Astrocyte of the hippocampus (primary cell): ENCODE data around the gene RRP15.

Experiments used
- DNase-seq: peaks from one replicate; pipeline ENCODE4 v3.0.0; 2011; ENCODE audit warnings: low read depth, low spot score

The RRP15 gene

DNA sequence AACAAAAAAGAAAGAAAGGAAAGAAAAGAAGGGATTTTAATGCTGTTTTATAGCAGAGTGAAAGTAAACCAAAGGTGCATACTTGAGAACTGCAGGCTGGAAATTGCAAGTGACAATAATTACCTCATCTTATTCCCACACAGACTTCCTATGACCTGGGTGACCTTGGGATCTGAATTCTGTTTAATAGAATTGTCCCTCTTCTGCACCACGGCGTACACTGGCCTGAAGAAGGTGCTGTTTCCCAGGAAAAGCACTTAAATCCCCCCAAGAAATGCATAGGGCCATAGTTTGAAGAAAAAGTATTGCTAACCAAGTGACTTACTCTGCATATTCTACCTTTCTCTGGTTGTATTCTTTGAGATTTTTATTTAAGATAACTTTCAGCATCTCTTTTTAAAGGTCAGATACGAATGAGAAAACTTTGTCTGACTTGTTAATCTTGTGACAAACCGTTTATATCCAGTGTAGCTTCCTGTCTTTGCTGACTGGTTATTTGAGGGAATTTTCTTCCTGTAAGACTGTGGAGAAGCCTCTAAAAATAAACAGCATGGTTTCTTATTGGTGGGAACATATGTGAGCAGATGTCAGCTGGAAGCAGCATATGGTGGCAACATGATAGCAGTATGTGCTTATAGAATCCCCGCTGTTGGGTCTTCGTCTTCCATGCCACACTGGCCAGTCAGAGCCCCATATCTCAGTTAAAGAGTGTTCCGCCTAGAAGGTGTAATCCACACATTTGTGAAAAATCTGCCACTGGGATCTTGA lies 76.4 kb downstream of the RRP15 start:
- DNase-seq: peak; percentile 51

DNA sequence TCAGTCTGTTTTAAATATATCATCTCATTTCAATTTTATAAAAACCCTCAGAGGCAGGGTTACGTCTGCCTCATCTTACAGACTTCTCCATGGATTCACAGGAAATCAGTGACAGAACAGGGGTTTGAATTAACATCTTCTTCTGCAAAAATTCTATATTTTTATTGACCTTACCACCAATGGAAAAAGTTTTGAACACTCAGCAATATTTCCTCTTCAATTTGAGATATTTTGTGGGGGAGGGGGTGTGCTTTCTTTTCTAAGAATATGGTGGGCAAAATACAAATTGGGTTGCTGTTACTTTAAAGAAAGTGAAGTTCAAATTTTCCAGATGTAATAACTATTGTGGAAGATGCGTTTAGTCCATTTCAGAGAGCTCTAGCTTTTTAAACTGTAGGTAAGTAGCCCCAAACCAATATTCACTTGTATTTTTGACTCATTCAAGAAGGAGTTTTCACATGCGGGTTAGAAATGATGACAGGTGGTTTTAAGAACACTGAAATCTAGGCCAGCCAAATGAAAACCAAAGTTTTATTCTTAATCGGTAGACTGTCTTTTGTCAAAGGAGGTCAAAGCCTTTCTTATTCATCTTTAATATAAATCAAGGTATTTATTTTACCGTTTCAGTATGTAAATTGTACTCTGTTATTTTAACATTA lies 77.5 kb downstream of the RRP15 start:
- DNase-seq: no peak

DNA sequence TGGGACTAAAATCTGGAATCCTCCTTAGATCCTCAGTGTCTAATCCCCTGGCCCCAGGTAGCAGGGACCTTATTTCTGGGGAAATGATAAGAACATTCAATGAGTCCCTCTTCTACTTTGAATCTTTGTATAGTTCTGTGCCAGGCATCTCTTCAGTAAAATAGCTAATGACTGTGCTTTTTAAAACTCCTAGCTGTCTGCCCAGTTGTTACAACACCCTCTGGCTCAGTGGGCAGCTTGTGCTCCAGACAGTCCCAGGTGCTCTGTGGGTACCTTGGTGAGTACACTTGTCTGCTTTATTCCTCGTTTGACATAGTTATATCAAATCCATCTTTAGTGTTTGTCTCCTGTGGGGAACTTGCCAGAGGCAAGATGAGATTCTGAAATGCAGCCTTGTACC lies 78.0 kb downstream of the RRP15 start:
- no peak for DNase-seq

DNA sequence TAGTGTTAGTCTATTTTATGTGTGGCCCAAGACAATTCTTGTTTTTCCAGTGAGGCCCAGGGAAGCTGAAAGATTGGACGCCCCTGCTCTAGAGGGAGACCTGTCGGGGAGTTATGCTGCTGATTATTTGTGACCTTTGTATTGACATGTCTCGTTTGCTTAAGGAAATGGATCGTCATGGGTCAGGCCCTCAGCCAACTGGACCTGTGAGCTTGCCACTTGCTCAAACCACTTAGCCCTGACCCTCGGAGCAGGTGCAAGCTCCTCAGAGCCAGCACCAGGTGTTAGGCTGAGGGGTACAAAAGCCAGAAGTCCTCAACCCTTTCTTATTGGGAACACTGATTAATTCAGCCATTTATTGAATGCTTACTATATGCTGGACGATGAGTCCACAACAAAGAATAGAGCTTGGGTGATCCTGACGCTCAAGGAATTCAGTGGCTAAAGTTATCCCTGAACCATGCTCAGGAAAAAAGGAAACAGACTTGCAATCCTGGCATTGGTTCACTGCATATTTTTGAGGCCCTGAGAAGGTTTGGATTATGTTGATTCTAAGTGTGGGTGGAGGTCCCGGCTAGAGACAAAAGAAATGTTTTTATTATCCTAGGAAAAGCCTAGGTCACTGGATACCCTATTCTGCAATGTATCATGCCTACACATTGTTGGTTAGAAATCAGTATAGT lies 79.1 kb downstream of the RRP15 start:
- peak; percentile 64 for DNase-seq

DNA sequence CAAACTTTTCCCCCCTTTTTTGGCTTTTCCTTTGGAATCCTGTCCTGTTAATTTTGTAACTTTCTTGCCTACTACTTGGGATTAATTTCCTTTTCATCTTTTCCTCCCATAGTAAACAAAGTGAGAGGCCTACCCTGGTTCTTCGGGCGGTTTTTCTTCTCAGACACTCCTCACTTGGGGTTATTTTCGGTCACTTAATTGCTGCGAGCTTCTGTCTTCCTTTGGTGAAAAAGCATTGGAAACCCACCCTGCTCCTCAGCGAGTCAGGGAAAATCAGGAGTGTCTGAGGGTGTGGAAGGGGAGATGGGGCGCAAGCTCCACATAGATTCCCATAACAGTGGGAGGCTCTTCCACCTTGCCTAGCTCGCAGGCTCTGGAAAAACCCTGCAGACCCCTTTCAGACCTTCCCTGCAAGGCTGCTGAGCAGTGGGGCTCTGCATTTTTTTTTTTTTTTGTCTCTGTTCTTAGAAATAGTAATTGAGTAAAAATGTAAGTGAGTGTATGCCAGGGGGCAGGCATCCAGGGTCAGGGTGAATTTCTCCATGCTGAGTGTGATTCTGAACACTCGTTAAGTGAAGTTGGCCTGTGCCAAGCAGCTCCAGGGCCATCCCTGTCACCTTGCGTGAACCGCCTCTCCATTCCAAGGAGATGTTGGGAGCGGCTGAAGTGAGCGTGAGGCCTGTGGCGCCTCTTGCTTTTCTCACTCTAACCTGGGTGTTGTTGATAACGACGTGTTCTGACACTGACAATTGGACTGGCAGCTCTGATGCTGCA lies 80.3 kb downstream of the RRP15 start:
- peak; percentile 41 for DNase-seq

DNA sequence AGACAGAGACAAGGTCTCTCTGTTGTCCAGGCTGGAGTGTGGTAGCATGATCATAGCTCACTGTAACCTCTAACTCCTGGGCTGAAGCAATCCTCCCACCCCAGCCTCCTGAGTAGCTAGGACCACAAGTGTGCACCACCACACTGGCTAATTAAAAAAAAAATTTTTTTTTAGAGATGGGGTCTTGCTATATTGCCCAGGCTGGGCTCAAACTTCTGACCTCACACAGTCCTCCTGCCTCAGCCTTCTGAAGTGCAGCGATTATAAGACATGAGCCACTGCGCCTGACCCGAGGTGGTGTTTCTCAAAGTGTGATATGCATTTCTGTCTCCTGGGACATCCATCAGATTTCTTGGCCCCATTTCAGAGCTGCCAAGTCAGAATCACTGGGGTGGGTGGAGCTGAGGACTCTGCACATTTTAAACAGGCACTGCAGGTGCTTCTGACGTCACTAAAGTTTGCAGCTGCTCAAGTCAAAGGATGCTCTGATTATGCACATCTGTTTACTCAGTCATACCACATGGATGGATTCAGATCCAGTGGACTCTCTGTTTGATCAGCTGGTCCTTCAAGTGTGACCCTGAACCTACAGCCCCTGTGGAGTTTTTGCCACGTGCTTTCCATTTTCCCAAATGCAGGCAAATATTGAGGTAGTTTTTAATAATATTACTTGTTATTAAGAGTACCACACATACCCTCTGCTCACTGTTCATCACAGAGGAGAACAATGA lies 81.4 kb downstream of the RRP15 start:
- DNase-seq: no peak

DNA sequence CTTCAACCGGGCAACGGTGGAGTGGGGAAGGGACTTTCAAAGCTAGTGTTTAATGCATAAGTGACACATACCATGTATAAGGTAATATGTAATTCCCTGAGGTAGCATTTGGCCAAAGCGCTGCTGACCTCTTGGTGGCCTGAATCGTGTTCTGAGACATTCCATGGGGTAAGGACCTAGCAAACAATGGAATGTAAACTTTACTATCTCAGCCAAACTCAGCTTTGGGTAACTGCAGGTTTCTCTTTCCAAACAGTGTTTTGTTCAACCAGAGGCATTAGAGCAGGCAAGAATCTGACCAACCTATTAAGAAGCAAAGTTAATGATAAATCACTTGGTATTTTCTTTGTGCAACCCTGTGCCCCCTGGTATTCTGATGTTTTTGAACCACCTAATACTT lies 82.0 kb downstream of the RRP15 start:
- peak; percentile 43 for DNase-seq

DNA sequence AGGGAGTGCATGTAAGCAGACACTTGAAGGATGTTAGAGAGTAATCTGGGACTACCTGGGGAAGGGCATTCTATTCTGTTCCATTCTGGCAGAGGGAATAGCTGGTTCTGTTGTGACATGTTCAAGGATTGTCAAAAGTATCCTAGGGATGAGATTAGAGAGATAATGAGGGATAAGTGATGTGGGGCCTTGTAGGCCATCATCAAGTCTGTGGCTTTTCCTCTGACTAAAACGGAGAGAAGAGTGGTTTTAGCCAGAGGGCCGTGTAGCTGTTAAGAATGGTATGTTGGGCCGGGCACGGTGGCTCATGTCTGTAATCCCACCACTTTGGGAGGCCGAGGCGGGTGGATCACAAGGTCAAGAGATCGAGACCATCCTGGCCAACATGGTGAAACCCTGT lies 83.6 kb downstream of the RRP15 start:
- no peak for DNase-seq

DNA sequence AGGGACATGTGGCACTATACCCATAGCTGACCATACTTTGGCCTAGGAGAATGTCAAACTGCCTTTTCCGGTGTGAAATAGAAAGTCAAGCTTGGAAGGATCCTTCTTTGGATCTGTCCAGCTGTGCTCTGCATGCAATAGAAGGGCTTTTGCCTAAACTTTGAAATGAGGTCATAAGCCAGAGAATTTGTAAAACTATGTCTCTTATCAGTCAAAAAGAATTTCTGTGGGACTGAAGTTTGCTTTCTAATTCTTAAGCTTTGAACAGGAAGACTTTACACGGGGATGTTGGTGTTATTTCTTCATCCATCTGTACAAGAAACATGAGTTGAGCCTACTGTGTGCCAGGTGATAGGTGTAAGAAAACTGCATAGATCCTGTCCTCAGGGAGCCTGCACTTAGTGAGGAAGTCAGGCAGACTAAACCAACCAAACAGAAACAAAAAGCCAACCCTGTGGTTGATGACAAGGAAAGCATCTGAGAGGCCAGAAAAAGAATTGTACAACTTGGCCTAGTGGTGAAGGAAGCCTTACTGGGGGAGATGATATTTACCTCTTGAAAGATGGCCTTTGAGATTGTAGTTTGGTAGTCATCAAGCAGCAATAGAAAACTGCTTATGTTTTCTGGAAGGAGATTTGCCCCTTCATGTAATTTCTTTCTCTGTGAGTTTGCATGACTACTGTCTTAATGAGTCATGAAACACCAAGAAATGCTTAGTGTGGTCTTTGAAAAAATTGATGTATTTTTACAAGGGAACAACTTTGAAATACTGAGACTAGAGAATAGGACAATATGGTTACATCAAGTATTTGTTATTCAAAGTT lies 84.8 kb downstream of the RRP15 start:
- DNase-seq: peak; percentile 63

DNA sequence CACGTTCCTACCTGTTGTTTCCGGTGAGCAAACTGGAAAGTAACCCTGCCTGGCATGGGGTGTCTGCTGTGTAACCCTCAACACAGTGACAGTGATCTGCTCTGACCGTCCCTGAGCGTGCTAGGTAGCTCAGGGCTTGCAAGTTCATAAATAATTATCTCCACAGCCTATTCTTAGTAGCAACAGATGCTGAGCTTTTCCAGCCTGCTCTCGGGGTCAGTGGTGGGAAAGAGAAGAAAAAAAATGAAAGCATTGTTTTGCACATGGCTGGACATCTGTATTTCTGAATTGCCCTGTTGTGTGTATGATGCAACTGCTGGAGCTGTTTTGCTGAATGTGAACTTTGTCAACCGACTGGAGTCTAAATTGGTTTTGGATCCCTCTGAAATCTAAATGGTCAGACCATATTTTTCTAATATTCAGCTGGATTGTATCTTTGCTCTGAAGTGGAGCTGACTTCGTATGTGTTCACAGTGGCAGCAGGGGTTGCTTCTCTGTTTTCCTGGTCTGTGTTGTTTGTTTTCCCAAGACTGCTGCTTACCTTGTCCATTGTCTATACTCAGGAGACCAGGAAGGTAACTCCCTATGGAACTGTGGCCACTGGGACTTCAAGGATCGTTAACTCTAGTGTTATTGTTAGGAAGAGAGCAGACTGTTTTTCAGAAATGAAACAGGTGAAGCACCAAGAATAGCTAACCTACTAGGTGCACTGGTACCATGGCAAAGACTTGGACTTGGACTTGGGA lies 87.0 kb downstream of the RRP15 start:
- no peak for DNase-seq

DNA sequence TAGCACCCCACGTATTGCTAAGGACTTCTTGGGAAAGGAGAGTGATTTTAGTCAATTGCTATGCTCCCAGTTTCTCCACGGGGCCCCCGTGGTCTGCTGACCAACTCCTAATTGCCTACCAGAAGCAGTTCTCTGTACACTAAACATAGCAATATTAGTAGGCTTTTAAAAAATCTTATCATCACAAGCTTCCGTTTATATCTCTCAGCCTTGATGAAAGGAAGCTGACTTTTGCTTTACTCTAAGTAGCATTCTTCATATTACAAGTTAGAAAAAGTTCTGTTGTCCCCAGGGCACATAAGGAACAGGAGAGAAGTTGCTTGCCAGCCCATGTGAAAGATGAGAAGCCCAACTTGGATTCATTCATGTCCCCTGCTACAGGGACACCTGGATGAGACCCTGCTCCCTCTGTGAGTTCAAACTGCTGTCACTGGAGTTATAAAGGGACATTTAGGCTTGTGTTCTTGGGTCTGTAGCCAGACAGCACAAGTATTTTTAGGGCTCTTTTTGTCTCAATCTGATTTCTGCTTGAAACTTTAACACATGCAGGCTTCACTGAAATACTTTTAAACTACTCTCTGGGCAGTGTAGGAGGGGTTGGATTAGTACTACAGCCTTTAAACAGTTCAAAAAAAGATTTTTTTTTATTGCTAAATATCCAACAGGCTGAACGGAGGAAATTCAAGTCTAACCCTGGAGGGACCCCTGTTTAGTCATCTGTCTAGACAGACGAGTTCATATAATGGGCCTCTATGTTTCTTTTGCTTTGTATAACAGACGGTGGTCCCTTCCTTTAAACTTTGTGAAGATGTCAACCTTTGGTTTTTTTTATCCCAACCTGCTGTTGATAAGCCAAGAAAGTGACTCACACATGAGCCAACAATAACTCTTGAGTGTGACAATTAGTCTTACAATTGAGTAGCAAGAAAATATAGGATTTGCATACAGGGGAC lies 89.6 kb downstream of the RRP15 start:
- DNase-seq: peak; percentile 70

DNA sequence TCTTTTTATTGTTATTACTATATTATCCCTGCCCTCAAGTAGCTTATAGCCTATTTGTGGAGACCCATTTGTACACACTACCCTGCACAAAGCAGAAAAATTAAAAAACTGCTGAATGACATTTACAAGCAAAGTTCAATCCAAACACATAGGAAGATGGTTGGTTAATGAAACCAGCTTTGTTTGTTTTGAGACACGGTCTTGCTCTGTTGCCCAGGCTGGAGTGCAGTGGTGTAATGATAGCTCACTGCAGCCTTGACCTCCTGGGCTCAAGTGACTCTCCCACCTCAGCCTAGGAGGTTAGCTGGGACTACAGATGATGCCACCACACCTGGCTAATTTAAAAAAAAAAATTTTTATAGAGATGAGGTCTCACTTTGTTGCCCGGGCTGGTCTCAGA lies 91.6 kb downstream of the RRP15 start:
- no peak for DNase-seq

DNA sequence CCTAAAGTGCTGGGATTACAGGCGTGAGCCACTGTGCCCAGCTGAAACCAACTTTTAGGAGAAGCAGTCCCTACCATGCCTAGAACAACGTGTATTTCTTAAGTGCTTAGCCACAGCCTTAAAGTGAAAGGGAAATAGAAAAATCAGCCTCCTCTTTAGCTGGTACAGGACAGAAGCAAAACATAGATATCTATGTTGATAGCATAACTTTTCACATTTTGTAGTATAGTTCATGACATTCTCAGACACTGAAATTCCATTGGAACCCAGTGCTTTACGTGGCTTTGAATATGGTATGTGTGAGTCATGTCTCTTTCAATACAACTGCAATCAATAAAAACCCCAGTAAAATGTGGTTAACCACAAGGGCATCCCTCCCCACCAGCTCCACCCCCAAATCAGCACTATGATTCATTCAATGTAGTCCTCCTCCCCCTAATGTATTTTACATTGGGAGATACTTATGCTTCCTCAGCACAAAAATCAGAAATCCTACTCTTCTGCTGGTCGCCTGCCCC lies 92.1 kb downstream of the RRP15 start:
- DNase-seq: peak; percentile 95

DNA sequence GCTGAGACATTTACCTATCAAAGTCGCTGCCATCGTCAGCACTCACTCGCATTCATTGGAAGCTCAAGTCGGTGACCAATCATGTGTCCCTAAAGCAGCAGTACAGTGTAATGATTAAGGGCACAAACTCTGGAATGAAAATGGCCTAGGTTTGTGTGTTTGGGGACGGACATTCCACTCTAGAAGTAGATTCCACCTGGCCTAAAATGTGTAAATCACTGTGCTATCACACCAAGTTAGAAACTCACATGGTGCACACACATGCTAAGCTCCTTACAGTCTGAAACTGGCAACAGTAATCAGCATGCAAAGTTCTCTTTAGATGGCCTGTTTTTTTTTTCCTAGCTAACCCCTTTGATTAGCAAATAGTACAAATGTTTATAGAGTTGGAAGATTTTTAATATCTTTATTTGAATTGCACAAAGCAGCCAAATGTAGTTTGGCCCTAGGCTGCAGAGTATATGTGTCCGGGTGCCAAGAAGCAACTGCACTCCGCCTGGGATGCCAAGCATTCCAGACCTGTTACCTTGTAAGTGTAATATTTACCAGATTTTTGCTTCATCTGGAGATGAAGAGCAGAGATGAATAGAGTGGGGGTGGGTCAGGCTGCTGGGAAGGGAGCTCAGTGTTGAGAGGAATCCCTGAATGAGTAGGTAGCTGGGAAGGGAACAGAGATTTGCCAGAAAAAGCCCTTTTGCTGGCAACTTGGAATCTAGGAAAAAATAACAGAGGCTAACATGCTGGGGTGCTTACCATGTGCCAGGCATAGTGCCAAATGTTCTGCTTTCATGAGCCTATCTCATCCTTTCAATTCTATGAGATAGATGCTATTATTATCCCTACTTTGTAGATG lies 95.3 kb downstream of the RRP15 start:
- peak; percentile 87 for DNase-seq

DNA sequence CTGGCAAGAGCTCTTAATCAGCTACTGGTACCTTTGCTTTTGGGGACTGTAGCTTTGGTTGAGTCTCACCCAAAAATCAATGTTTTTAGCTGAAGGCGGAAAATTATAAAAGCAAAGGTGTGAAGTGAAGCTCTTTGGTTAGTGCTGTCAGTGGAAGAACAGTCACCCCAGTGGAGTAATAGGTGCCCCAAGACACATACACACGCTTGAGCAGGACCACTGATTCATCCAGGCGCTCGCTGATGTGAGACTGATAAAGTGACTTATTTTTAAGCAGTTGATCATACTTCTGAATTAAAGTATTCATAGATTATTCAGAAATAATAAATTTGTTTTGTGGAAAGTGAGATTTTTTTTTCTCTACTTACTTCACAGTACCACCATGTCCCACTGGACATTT lies 97.2 kb downstream of the RRP15 start:
- DNase-seq: no peak

DNA sequence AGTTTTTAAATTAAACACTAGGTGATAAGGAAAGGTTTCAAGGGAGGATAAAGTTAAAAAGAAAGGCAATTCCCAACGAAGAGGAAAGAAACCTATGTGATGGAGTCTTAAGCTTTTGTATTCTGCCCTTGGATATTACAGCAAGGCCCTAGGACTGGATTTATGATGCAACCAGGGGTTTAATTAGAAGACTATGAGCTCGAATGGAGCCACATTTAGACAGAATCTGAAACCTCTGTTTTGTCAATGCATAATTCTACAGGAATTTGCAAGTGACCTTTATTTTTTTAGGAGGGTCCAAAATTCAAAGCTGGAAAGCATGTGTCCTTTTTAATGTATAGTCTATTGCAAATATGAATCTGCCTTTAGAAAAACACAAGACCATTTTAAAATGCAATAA lies 98.0 kb downstream of the RRP15 start:
- DNase-seq: no peak

DNA sequence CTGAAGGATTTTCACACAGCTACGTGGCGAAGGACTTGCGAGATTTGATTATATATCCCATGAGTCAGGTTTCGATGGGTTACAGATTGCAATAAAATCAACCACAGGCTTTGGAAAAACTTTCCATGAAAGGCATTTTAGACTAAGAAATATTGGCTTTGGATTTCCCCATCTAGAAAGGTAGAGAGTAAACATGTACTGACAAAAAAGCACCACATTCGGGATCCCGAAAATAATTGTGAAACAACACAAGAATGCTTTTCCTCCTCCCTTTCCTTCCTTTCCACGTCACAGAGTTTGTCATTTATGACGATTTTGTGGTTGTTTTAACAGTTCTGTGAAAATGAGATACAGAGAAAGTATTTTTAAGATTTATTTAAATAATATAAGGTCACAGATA lies 98.6 kb downstream of the RRP15 start:
- no peak for DNase-seq
